Mesenchymal stem cell (in vitro differentiated cells and primary cell): ENCODE measurements around the gene DOLPP1.
"Not testable (repeated sequence)": the region's sequence is repeated elsewhere in the genome, so short reads cannot be mapped to it uniquely, and the experiment has no call there.

Source experiments
- DNase-seq: peaks from one replicate; pipeline ENCODE4 v3.0.0-alpha.2; 2013
- H2AFZ ChIP-seq: one replicate; pipeline ENCODE4 v1.6.1; 2013; ENCODE audit warnings: low read depth, mild to moderate bottlenecking, control low read depth, inconsistent platforms, low read length, moderate library complexity
- H2AK5ac ChIP-seq: 2 replicates; pipeline ENCODE4 v1.6.1; 2013; ENCODE audit warnings: low read length, moderate library complexity, mild to moderate bottlenecking, inconsistent platforms; ENCODE audit not compliant: severe bottlenecking
- H2BK120ac ChIP-seq: one replicate; pipeline ENCODE4 v1.6.1; 2013; ENCODE audit warnings: low read depth, mild to moderate bottlenecking, inconsistent platforms, low read length, moderate library complexity
- H2BK12ac ChIP-seq, 2 experiments: one replicate each; pipeline ENCODE4 v1.6.1; 2013; ENCODE audit warnings: inconsistent platforms in 2 of 2, low read length in 2 of 2, mild to moderate bottlenecking in 2 of 2, moderate library complexity in 2 of 2, control low read depth in 1 of 2
- H2BK15ac ChIP-seq: one replicate; pipeline ENCODE4 v1.6.1; 2013; ENCODE audit warnings: mild to moderate bottlenecking, low read depth, inconsistent platforms; ENCODE audit not compliant: poor library complexity, severe bottlenecking
- H2BK5ac ChIP-seq: 2 replicates; pipeline ENCODE4 v1.6.1; 2013; ENCODE audit warnings: low read depth, mild to moderate bottlenecking, low read length, control low read depth, inconsistent platforms; ENCODE audit not compliant: poor library complexity, severe bottlenecking
- H3K14ac ChIP-seq, 2 experiments: one replicate each; pipeline ENCODE4 v1.6.1; 2013; ENCODE audit warnings: inconsistent platforms in 2 of 2, low read length in 2 of 2, control low read depth in 1 of 2, mild to moderate bottlenecking in 1 of 2, moderate library complexity in 1 of 2
- H3K18ac ChIP-seq, 2 experiments: one replicate each; pipeline ENCODE4 v1.6.1; 2013; ENCODE audit warnings: inconsistent platforms in 2 of 2, low read length in 2 of 2, control low read depth in 1 of 2, low read depth in 1 of 2, mild to moderate bottlenecking in 1 of 2
- H3K23ac ChIP-seq, 2 experiments: one replicate each; pipeline ENCODE4 v1.6.1; 2013; ENCODE audit warnings: inconsistent platforms in 2 of 2, low read length in 2 of 2, mild to moderate bottlenecking in 2 of 2, moderate library complexity in 2 of 2, control low read depth in 1 of 2
- H3K27ac ChIP-seq: 2 replicates; pipeline ENCODE4 v1.5.1; 2013; ENCODE audit warnings: mild to moderate bottlenecking, moderate library complexity, low read length, control low read depth, inconsistent platforms; ENCODE audit not compliant: poor library complexity, severe bottlenecking
- H3K27me3 ChIP-seq, 2 experiments: 2 replicates each; pipeline versions ENCODE4 v1.6.1 to v1.7.0; 2013; ENCODE audit warnings: low read length in 2 of 2, mild to moderate bottlenecking in 2 of 2, moderate library complexity in 2 of 2, control low read depth in 1 of 2, inconsistent platforms in 1 of 2; ENCODE audit not compliant: control insufficient read depth in 1 of 2, insufficient read depth in 1 of 2
- H3K36me3 ChIP-seq, 2 experiments: 2 replicates each; pipeline versions ENCODE4 v1.6.1 to v1.7.0; 2013; ENCODE audit warnings: low read length in 2 of 2, control low read depth in 1 of 2, inconsistent platforms in 1 of 2, low read depth in 1 of 2, mild to moderate bottlenecking in 1 of 2; ENCODE audit not compliant: insufficient read depth in 2 of 2, control insufficient read depth in 1 of 2
- H3K4ac ChIP-seq, 2 experiments: one replicate each; pipeline ENCODE4 v1.6.1; 2013; ENCODE audit warnings: inconsistent platforms in 2 of 2, low read length in 2 of 2, mild to moderate bottlenecking in 2 of 2, moderate library complexity in 2 of 2, control low read depth in 1 of 2, low read depth in 1 of 2
- H3K4me1 ChIP-seq: 2 replicates; pipeline ENCODE4 v1.6.1; 2013; ENCODE audit warnings: low read depth, low read length, control low read depth; ENCODE audit not compliant: control insufficient read depth, insufficient read depth
- H3K4me2 ChIP-seq: 2 replicates; pipeline ENCODE4 v1.6.1; 2013; ENCODE audit warnings: low read length, mild to moderate bottlenecking, inconsistent platforms; ENCODE audit not compliant: poor library complexity, severe bottlenecking
- H3K4me3 ChIP-seq, 2 experiments: 2 replicates each; pipeline versions ENCODE4 v1.5.1 to v1.7.0; 2013; ENCODE audit warnings: low read length in 2 of 2, mild to moderate bottlenecking in 2 of 2, control low read depth in 1 of 2, low read depth in 1 of 2; ENCODE audit not compliant: insufficient read depth in 1 of 2
- H3K79me1 ChIP-seq: replicated peaks from 2 replicates; pipeline ENCODE4 v1.6.1; 2013; ENCODE audit warnings: mild to moderate bottlenecking, control low read depth, low read length, inconsistent platforms; ENCODE audit not compliant: poor library complexity, severe bottlenecking
- H3K9ac ChIP-seq: 2 replicates; pipeline ENCODE4 v1.7.0; 2013; ENCODE audit warnings: mild to moderate bottlenecking, low read length, moderate library complexity
- H3K9me3 ChIP-seq: 2 replicates; pipeline ENCODE4 v1.7.0; 2013; ENCODE audit warnings: mild to moderate bottlenecking, low read length; ENCODE audit not compliant: control insufficient read depth
- H4K8ac ChIP-seq: one replicate; pipeline ENCODE4 v1.6.1; 2013; ENCODE audit warnings: inconsistent platforms, mild to moderate bottlenecking, low read length, moderate library complexity
- H4K91ac ChIP-seq: one replicate; pipeline ENCODE4 v1.6.1; 2013; ENCODE audit warnings: mild to moderate bottlenecking, low read length, inconsistent platforms
- WGBS: methylation state at CpG from one replicate; pipeline ENCODE4 v1.1.7; 2013; ENCODE audit warnings: mixed read lengths; 5-methylcytosine and 5-hydroxymethylcytosine counted together

The DOLPP1 gene

GRCh38 chr9:129035838-129036237 is 45.1 kb upstream of the DOLPP1 start:
- Histone ChIP-seq H2AFZ (peak overlapping the region; percentile 90), H3K4ac (peak overlapping the region in 1 of 2 experiments; percentile 60), H3K36me3 (peaks cover 3 to 11% of the 10 kb centered on the region in 2 experiments), H2BK12ac (peak overlapping the region in 1 of 2 experiments; percentile 29), H4K8ac (peak overlapping the region; percentile 79), H3K9ac (peak overlapping the region; percentile 88), H3K4me1 (peaks cover 18% of the 10 kb centered on the region), H3K4me3 (peak overlapping the region in 1 of 2 experiments; percentile 86), H3K4me2 (peak overlapping the region; percentile 55), H3K18ac (peak overlapping the region in 1 of 2 experiments; percentile 54), H3K79me1 (peaks cover 20% of the 10 kb centered on the region)
- H2BK15ac ChIP-seq, H3K9me3 ChIP-seq, H3K14ac ChIP-seq, H2BK5ac ChIP-seq, H2AK5ac ChIP-seq, H2BK120ac ChIP-seq, DNase-seq, H3K23ac ChIP-seq, H3K27ac ChIP-seq, H4K91ac ChIP-seq, H3K27me3 ChIP-seq: not testable (repeated sequence)
- WGBS = 68% methylated on average over 13 of the region's 13 CpGs

GRCh38 chr9:129036241-129036922 is 44.5 kb upstream of the DOLPP1 start, which contains the start of gene MIGA2:
TSS of gene MIGA2 (plus strand) at chr9:129036626. CDS start at chr9:129040595, 3,969 bp downstream.
- Histone ChIP-seq H3K36me3 (peaks cover 4 to 13% of the 10 kb centered on the region in 2 experiments), H3K4ac (peak within 1 kb of the TSS; percentile 48 to 67), H3K14ac (peak within 1 kb of the TSS in 1 of 2 experiments; percentile 99), H4K91ac (no peak within 1 kb of the TSS), H2AK5ac (no peak within 1 kb of the TSS), H3K4me1 (peaks cover 17% of the 10 kb centered on the region), H2BK120ac (no peak within 1 kb of the TSS), H2AFZ (peak within 1 kb of the TSS; percentile 90), H3K27me3 (no peaks in the 10 kb centered on the region), H2BK12ac (peak within 1 kb of the TSS in 1 of 2 experiments; percentile 78), H3K4me3 (peak within 1 kb of the TSS; percentile 72 to 92), H2BK15ac (no peak within 1 kb of the TSS), H4K8ac (peak within 1 kb of the TSS; percentile 79), H2BK5ac (no peak within 1 kb of the TSS), H3K79me1 (peaks cover 21% of the 10 kb centered on the region), H3K18ac (peak within 1 kb of the TSS in 1 of 2 experiments; percentile 63), H3K9ac (peak within 1 kb of the TSS; percentile 91), H3K23ac (peak within 1 kb of the TSS in 1 of 2 experiments; percentile 85), H3K27ac (no peak within 1 kb of the TSS), H3K9me3 (no peaks in the 10 kb centered on the region), H3K4me2 (peak within 1 kb of the TSS; percentile 91)
- under 1% methylated on average over 47 of the region's 49 CpGs for WGBS
- peak; percentile 99 for DNase-seq

GRCh38 chr9:129036923-129037766 is 43.8 kb upstream of the DOLPP1 start:
- 17% methylated on average over 32 of the region's 32 CpGs for WGBS
- DNase-seq = no peak
- peak overlapping the region in 1 of 2 experiments; percentile 63 for H3K18ac ChIP-seq

GRCh38 chr9:129037767-129038098 is 43.2 kb upstream of the DOLPP1 start:
- Histone ChIP-seq H3K4ac (no peak overlapping the region), H3K4me2 (peak overlapping the region; percentile 91), H3K27me3 (no peaks in the 10 kb centered on the region), H3K4me1 (peaks cover 17% of the 10 kb centered on the region), H3K36me3 (peaks cover 18 to 26% of the 10 kb centered on the region in 2 experiments), H2AFZ (no peak overlapping the region), H3K4me3 (peak overlapping the region in 1 of 2 experiments; percentile 92), H4K91ac (no peak overlapping the region), H2BK12ac (peak overlapping the region in 1 of 2 experiments; percentile 78), H3K23ac (peak overlapping the region in 1 of 2 experiments; percentile 70), H3K27ac (no peak overlapping the region), H4K8ac (no peak overlapping the region), H3K9me3 (no peaks in the 10 kb centered on the region), H2BK5ac (no peak overlapping the region), H2AK5ac (no peak overlapping the region), H3K79me1 (peaks cover 32% of the 10 kb centered on the region), H3K14ac (peak overlapping the region in 1 of 2 experiments; percentile 99), H2BK120ac (no peak overlapping the region), H3K9ac (peak overlapping the region; percentile 91), H2BK15ac (no peak overlapping the region), H3K18ac (no peak overlapping the region)
- peak; percentile 43 for DNase-seq
- 69% methylated on average over 6 of the region's 6 CpGs for WGBS

More at GRCh38 chr9:129036923-129037766, 43.8 kb upstream of the DOLPP1 start:
- H2BK15ac ChIP-seq = no peak overlapping the region
- H2AK5ac ChIP-seq = no peak overlapping the region
- H3K79me1 ChIP-seq = peaks cover 27% of the 10 kb centered on the region
- H4K8ac ChIP-seq = peak overlapping the region; percentile 33
- H3K4me3 ChIP-seq = peak overlapping the region; percentile 72 to 92
- H2BK12ac ChIP-seq = peak overlapping the region in 1 of 2 experiments; percentile 78
- H2AFZ ChIP-seq = peak overlapping the region; percentile 56
- peak overlapping the region; percentile 91 for H3K4me2 ChIP-seq
- H3K14ac ChIP-seq = peak overlapping the region in 1 of 2 experiments; percentile 99
- peaks cover 17% of the 10 kb centered on the region for H3K4me1 ChIP-seq
- H3K27me3 ChIP-seq = no peaks in the 10 kb centered on the region
- H2BK5ac ChIP-seq = no peak overlapping the region
- no peaks in the 10 kb centered on the region for H3K9me3 ChIP-seq
- H3K36me3 ChIP-seq = peaks cover 12 to 20% of the 10 kb centered on the region in 2 experiments
- H3K23ac ChIP-seq = peak overlapping the region in 1 of 2 experiments; percentile 85
- no peak overlapping the region for H3K27ac ChIP-seq
- H3K9ac ChIP-seq = peak overlapping the region; percentile 91
- no peak overlapping the region for H4K91ac ChIP-seq
- H2BK120ac ChIP-seq = no peak overlapping the region
- peak overlapping the region; percentile 48 to 67 for H3K4ac ChIP-seq
